GM12801 (cell line): ENCODE results near the gene CLDN1.

Experiments used
- CTCF ChIP-seq: IDR thresholded peaks from one replicate; pipeline ENCODE4 v1.5.1; 2011; ENCODE audit warnings: control low read depth; ENCODE audit not compliant: insufficient read length; ENCODE audit errors: extremely low read depth

CLDN1 gene

DNA sequence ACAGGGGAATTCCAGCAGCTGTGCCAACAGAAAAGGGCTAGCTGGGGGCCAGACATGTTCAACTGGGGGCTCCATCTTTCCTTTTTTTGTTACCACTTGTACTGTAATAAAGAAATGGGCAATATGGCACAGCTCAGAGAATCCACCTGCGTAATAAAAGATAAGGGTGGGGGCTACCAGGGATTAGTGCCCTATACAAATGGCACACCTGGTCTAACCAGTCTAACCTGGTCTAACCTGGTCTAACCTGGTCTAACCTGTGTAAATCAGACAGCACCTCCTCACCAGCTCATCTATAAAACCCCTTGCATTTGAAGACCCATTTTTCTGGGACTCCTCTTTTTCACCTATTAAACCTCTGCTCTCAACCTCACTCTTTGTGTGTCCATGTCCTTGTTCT lies 39.5 kb upstream of the CLDN1 start:
- TF ChIP-seq CTCF: no peak

- TF ChIP-seq CTCF: no peak
Observed at GRCh38 chr3:190360228-190360627, 38.0 kb upstream of the CLDN1 start.

- no peak for TF ChIP-seq CTCF
Observed at GRCh38 chr3:190359813-190360212, 37.6 kb upstream of the CLDN1 start.

DNA sequence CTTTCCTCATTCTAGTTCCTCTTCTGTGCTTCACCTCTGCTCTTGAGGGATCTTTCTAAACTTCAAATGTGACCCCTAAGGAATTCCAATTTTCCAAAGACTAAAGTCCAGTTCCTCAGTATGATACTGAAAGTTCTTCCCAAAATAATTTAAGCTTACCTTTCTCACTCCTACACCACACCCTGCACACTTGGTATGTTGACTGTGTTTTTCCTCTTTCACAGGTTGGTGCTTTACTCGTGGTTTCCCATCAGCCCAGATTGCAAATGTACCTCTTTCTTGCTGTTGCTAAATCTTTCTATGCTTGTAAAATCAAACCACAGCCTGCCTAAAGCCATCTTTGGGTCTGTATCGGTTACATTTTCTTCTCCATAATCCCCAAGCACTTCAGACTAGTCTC lies 35.2 kb upstream of the CLDN1 start:
- TF ChIP-seq CTCF: no peak

- no peak for TF ChIP-seq CTCF
Observed at GRCh38 chr3:190356246-190356645, 34.0 kb upstream of the CLDN1 start.

DNA sequence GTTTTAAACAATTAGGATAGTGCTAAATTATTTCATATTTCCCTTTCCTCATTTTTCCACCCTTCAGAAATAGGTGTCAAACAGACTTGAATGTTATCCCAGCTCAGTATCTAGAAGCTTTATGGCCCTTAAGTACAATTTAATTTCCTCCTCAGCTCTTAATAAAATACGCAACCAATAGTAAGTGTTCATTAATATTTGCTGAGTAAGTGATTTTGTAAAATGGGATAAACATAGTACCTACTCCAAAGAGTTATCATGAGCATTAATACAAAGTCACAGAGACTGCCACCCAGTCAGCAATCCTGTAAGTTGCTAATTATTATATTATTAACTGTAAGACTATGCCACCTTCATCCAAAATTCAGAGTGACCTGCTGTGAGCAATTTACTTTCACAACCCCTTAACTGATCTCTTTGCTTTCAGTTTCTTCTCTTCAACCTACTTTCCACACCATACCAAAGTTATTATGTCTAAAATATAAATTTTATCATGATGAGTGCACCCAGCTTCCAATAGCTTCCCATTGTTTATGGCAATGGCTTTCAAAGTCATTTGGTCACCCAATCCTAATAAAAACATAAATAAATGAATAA lies 30.7 kb upstream of the CLDN1 start:
- TF ChIP-seq CTCF: no peak

DNA sequence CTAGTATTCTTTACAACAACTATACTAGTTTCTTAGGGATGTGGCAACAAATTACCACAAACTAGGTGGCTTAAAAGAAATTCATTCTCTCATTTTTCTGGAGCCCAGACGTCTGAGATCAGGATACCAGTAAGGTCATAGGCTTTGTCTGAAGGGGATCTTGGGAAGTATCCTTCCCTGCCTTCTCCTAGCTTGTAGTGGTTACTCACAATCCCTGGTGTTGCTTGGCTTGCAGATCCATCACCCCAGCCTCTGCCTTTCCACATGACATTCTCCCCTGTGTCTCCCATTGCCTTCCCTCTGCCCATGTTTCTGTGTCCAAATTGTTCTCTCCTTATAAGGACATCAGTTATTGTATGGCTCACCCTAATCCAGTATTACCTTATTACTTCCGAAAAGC lies 24.3 kb upstream of the CLDN1 start:
- no peak for TF ChIP-seq CTCF
